Skeletal muscle tissue (tissue), 4 donors: ENCODE data around the gene BCL11B. TPM values are rescaled to one million over a fixed set of nuclear protein-coding genes. Genes with fewer than 3 reads are reported as not detected.

Experiments
- H3K27ac ChIP-seq: one replicate; pipeline ENCODE4 v1.7.0; 2013; ENCODE audit warnings: mild to moderate bottlenecking, low read depth, low read length, inconsistent platforms
- H3K27me3 ChIP-seq, 3 donors: one replicate each; pipeline ENCODE4 v1.7.0; 2013; ENCODE audit warnings: low read length in 3 of 3; ENCODE audit not compliant: control insufficient read depth in 3 of 3, insufficient read depth in 3 of 3
- H3K36me3 ChIP-seq, 3 donors: one replicate each; pipeline ENCODE4 v1.7.0; 2013; ENCODE audit warnings: low read length in 3 of 3; ENCODE audit not compliant: control insufficient read depth in 3 of 3, insufficient read depth in 3 of 3
- H3K4me1 ChIP-seq, 3 donors: one replicate each; pipeline ENCODE4 v1.7.0; 2013; ENCODE audit warnings: low read length in 3 of 3, mild to moderate bottlenecking in 3 of 3; ENCODE audit not compliant: control insufficient read depth in 3 of 3, insufficient read depth in 3 of 3
- H3K4me3 ChIP-seq, 3 donors: one replicate each; pipeline ENCODE4 v1.7.0; 2013; ENCODE audit warnings: low read length in 3 of 3
- H3K9ac ChIP-seq, 3 donors: one replicate each; pipeline ENCODE4 v1.7.0; 2013; ENCODE audit warnings: low read length in 3 of 3, mild to moderate bottlenecking in 3 of 3, moderate library complexity in 2 of 3, low read depth in 1 of 3
- H3K9me3 ChIP-seq, 3 donors: one replicate each; pipeline ENCODE4 v1.7.0; 2013; ENCODE audit warnings: low read length in 3 of 3; ENCODE audit not compliant: control insufficient read depth in 3 of 3
- total RNA-seq: library from RNA; depleted of rRNA; stranded (reverse); fragments of >200 nt; gene quantifications from one replicate; pipeline ENCODE4 v1.2.3, GENCODE V29; 2014
- donor health status: Osteomylitis.

The BCL11B gene
- total RNA-seq, 1 donor from 2014 or later, result 1.0 TPM

GRCh38 chr14:99241325-99242010 lies 30.5 kb downstream of the BCL11B start:
- no peak overlapping the region for H3K27ac ChIP-seq
- H3K9me3 ChIP-seq, result peaks cover 0 to under 1% (median 0%) of the 10 kb centered on the region in 3 donors
- no peaks in the 10 kb centered on the region for H3K36me3 ChIP-seq
- H3K4me3 ChIP-seq, result no peak overlapping the region
- no peak overlapping the region for H3K9ac ChIP-seq
- no peaks in the 10 kb centered on the region for H3K4me1 ChIP-seq
- peaks cover 24 to 42% (median 39%) of the 10 kb centered on the region in 3 donors for H3K27me3 ChIP-seq

GRCh38 chr14:99240627-99241324 lies 31.2 kb downstream of the BCL11B start:
- Histone ChIP-seq H3K27me3 (peaks cover 18 to 38% (median 35%) of the 10 kb centered on the region in 3 donors), H3K27ac (no peak overlapping the region), H3K9ac (no peak overlapping the region), H3K9me3 (peaks cover 0 to 3% (median 0%) of the 10 kb centered on the region in 3 donors), H3K4me3 (no peak overlapping the region), H3K4me1 (no peaks in the 10 kb centered on the region), H3K36me3 (no peaks in the 10 kb centered on the region)

- H3K36me3 ChIP-seq, result no peaks in the 10 kb centered on the region
- no peak overlapping the region for H3K27ac ChIP-seq
- peaks cover 0 to 3% (median 0%) of the 10 kb centered on the region in 3 donors for H3K9me3 ChIP-seq
- H3K9ac ChIP-seq, result no peak overlapping the region
- H3K4me3 ChIP-seq, result no peak overlapping the region
- peaks cover 13 to 30% (median 24%) of the 10 kb centered on the region in 3 donors for H3K27me3 ChIP-seq
- H3K4me1 ChIP-seq, result no peaks in the 10 kb centered on the region
Measured at GRCh38 chr14:99239661-99240092, 32.3 kb downstream of the BCL11B start.

GRCh38 chr14:99238216-99238615 lies 33.8 kb downstream of the BCL11B start:
- peaks cover 0 to 4% (median 3%) of the 10 kb centered on the region in 3 donors for H3K9me3 ChIP-seq
- no peaks in the 10 kb centered on the region for H3K36me3 ChIP-seq
- no peaks in the 10 kb centered on the region for H3K4me1 ChIP-seq
- no peak overlapping the region for H3K27ac ChIP-seq
- H3K4me3 ChIP-seq, result no peak overlapping the region
- H3K9ac ChIP-seq, result no peak overlapping the region
- peaks cover 12 to 29% (median 22%) of the 10 kb centered on the region in 3 donors for H3K27me3 ChIP-seq

- Histone ChIP-seq H3K27ac (no peak overlapping the region), H3K36me3 (no peaks in the 10 kb centered on the region), H3K4me3 (no peak overlapping the region), H3K27me3 (peaks cover 8 to 31% (median 30%) of the 10 kb centered on the region in 3 donors), H3K9ac (no peak overlapping the region), H3K9me3 (peaks cover 0 to 4% (median 3%) of the 10 kb centered on the region in 3 donors), H3K4me1 (no peaks in the 10 kb centered on the region)
Measured at GRCh38 chr14:99237288-99237687, 34.7 kb downstream of the BCL11B start.

GRCh38 chr14:99236386-99237138 lies 35.4 kb downstream of the BCL11B start:
- H3K27me3 ChIP-seq, result peaks cover 8 to 37% (median 31%) of the 10 kb centered on the region in 3 donors
- H3K36me3 ChIP-seq, result no peaks in the 10 kb centered on the region
- H3K4me1 ChIP-seq, result no peaks in the 10 kb centered on the region
- H3K4me3 ChIP-seq, result no peak overlapping the region
- peaks cover 0 to 4% (median 3%) of the 10 kb centered on the region in 3 donors for H3K9me3 ChIP-seq
- no peak overlapping the region for H3K9ac ChIP-seq
- H3K27ac ChIP-seq, result no peak overlapping the region

- H3K27ac ChIP-seq, result no peak overlapping the region
- no peak overlapping the region for H3K4me3 ChIP-seq
- H3K27me3 ChIP-seq, result peaks cover 10 to 37% (median 31%) of the 10 kb centered on the region in 3 donors
- H3K9me3 ChIP-seq, result peaks cover 0 to 4% (median 3%) of the 10 kb centered on the region in 3 donors
- H3K9ac ChIP-seq, result no peak overlapping the region
- no peaks in the 10 kb centered on the region for H3K4me1 ChIP-seq
- no peaks in the 10 kb centered on the region for H3K36me3 ChIP-seq
Measured at GRCh38 chr14:99235582-99236320, 36.2 kb downstream of the BCL11B start.

- Histone ChIP-seq H3K9ac (no peak overlapping the region), H3K27me3 (peaks cover 10 to 37% (median 31%) of the 10 kb centered on the region in 3 donors), H3K4me3 (no peak overlapping the region), H3K36me3 (no peaks in the 10 kb centered on the region), H3K9me3 (peaks cover 0 to 4% (median 3%) of the 10 kb centered on the region in 3 donors), H3K27ac (no peak overlapping the region), H3K4me1 (peaks cover 2 to 6% (median 4%) of the 10 kb centered on the region in 3 donors)
Measured at GRCh38 chr14:99234961-99235571, 36.9 kb downstream of the BCL11B start.

GRCh38 chr14:99234355-99234754 lies 37.6 kb downstream of the BCL11B start:
- Histone ChIP-seq H3K27me3 (peaks cover 10 to 37% (median 31%) of the 10 kb centered on the region in 3 donors), H3K27ac (no peak overlapping the region), H3K4me1 (peaks cover 10 to 13% (median 11%) of the 10 kb centered on the region in 3 donors), H3K4me3 (no peak overlapping the region), H3K9ac (no peak overlapping the region), H3K36me3 (no peaks in the 10 kb centered on the region), H3K9me3 (peaks cover 0 to 4% (median 3%) of the 10 kb centered on the region in 3 donors)
